HEK293 (cell line): ENCODE measurements around the gene SERPING1.
A peak's percentile ranks its signal among the peaks of the same experiment; 100 is the strongest.

Experiments used
- ATF2 ChIP-seq: fragments of 450-650 bp; formaldehyde crosslinking; IDR thresholded peaks from 2 replicates; pipeline ENCODE4 v1.5.1; 2016; ENCODE audit warnings: missing biosample characterization, missing genetic modification characterization, low read depth
- CTCF ChIP-seq: fragments of 450-650 bp; formaldehyde crosslinking; IDR thresholded peaks from 2 replicates; pipeline ENCODE4 v1.5.1; 2016; ENCODE audit warnings: missing biosample characterization, missing genetic modification characterization
- INSM2 ChIP-seq: fragments of 450-650 bp; formaldehyde crosslinking; IDR thresholded peaks from 2 replicates; pipeline ENCODE4 v1.5.1; 2016; ENCODE audit warnings: missing biosample characterization, missing genetic modification characterization
- REST ChIP-seq: fragments of 450-650 bp; formaldehyde crosslinking; IDR thresholded peaks from 2 replicates; pipeline ENCODE4 v1.5.1; 2016; ENCODE audit warnings: missing biosample characterization, missing genetic modification characterization
- TCF7L2 ChIP-seq: IDR thresholded peaks from 2 replicates; pipeline ENCODE4 v1.6.1; 2011; ENCODE audit warnings: low read depth, mild to moderate bottlenecking, inconsistent platforms, low read length, moderate library complexity, borderline replicate concordance
- ZNF354C ChIP-seq: fragments of 450-650 bp; formaldehyde crosslinking; IDR thresholded peaks from 2 replicates; pipeline ENCODE4 v1.5.1; 2016; ENCODE audit warnings: missing biosample characterization, missing genetic modification characterization, low read depth, borderline replicate concordance
- ZNF416 ChIP-seq: fragments of 450-650 bp; formaldehyde crosslinking; IDR thresholded peaks from 2 replicates; pipeline ENCODE4 v1.5.1; 2016; ENCODE audit warnings: missing biosample characterization, missing genetic modification characterization
- ZNF701 ChIP-seq: fragments of 450-650 bp; formaldehyde crosslinking; IDR thresholded peaks from 2 replicates; pipeline ENCODE4 v1.5.1; 2016; ENCODE audit warnings: missing biosample characterization, missing genetic modification characterization

GRCh38 chr11:57657194-57658022 lies 59.9 kb downstream of the SERPING1 start, which contains the start of gene CLP1:
- TF ChIP-seq ZNF416 (tag by site-specific recombination) (no peak), INSM2 (tag by site-specific recombination) (no peak), ZNF354C (no peak), CTCF (no peak), REST (tag by site-specific recombination) (0 out of 2 replicates have a peak, but pooled peaks have one; percentile 40), ATF2 (tag by site-specific recombination) (no peak), ZNF701 (no peak), TCF7L2 (no peak)
